Measurements from ENCODE around the gene GATC. TPM values are rescaled to one million over a fixed set of nuclear protein-coding genes. Genes with fewer than 3 reads are reported as not detected.

Gene GATC, protein sequence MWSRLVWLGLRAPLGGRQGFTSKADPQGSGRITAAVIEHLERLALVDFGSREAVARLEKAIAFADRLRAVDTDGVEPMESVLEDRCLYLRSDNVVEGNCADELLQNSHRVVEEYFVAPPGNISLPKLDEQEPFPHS
- 10 to 100 TPM; 11.8 to 31.9 (median 18.3) TPM for total RNA-seq

DNA sequence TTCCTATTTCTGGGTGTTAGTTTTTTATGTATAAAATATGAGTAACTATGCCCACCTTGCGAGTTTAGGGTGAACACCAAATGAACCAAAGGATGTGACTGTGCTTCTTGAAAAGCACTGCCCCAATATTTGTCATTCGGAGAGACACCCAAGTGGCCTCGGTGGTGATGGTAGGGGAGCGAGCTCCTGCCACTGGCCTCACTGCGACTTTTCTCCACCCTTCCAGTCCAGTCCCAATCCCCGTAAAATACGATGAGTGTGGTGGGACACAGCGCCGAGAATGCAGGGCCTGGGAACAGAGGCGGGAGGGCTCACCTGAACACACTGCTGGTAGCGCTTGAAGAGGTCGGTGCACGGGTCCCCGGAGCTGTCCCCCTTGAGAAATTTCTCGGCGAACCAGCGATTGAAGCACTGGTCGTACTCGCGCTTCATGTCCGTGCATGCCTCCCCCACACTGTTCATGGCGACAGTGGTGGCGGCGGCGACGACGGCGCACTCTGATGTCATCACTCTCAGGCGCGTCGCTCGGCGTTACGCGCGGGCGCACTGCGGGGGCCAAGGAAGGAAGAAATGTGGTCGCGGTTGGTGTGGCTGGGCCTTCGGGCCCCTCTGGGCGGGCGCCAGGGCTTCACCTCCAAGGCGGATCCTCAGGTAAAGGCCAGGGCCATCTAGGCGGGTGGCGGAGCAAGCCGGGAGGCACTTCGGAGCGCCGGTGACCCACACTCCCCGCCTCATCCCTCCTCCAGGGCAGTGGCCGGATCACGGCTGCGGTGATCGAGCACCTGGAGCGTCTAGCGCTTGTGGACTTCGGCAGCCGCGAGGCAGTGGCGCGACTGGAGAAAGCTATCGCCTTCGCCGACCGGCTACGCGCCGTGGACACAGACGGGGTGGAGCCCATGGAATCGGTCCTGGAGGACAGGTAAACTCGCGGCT, at the start of gene GATC, which contains the start of gene TRIAP1:
TSS of gene GATC (plus strand) at position 534 of the 933 bp plus-strand sequence. CDS start at position 571, 37 bp downstream.
TSS of gene TRIAP1 (minus strand) at position 474 of the 933 bp plus-strand sequence. CDS start at position 462, 12 bp downstream.
- DNase-seq, result peak; percentile 65 to 84
- intact Hi-C loops (cut with DNase I; ENCODE audit: low total_unique reads), result no loop called here
- H3K4me1 ChIP-seq, result peaks cover 0 to 6% of the 10 kb centered on the region in 2 donors
- no peaks in the 10 kb centered on the region for H3K9me3 ChIP-seq
- peak within 1 kb of the TSS; percentile 79 to 96 for H3K4me3 ChIP-seq
- no peaks in the 10 kb centered on the region for H3K36me3 ChIP-seq
- TF ChIP-seq, protein P1, sequence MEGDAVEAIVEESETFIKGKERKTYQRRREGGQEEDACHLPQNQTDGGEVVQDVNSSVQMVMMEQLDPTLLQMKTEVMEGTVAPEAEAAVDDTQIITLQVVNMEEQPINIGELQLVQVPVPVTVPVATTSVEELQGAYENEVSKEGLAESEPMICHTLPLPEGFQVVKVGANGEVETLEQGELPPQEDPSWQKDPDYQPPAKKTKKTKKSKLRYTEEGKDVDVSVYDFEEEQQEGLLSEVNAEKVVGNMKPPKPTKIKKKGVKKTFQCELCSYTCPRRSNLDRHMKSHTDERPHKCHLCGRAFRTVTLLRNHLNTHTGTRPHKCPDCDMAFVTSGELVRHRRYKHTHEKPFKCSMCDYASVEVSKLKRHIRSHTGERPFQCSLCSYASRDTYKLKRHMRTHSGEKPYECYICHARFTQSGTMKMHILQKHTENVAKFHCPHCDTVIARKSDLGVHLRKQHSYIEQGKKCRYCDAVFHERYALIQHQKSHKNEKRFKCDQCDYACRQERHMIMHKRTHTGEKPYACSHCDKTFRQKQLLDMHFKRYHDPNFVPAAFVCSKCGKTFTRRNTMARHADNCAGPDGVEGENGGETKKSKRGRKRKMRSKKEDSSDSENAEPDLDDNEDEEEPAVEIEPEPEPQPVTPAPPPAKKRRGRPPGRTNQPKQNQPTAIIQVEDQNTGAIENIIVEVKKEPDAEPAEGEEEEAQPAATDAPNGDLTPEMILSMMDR (IDR thresholded peaks at IDR 0.05), result peak in 1 of 4 experiments; percentile 8
- peak; percentile 38 to 68 for TF ChIP-seq POLR2A (IDR thresholded peaks at IDR 0.05)
- H3K27me3 ChIP-seq, result no peaks in the 10 kb centered on the region
- H3K27ac ChIP-seq, result peak within 1 kb of the TSS; percentile 83 to 85

DNA sequence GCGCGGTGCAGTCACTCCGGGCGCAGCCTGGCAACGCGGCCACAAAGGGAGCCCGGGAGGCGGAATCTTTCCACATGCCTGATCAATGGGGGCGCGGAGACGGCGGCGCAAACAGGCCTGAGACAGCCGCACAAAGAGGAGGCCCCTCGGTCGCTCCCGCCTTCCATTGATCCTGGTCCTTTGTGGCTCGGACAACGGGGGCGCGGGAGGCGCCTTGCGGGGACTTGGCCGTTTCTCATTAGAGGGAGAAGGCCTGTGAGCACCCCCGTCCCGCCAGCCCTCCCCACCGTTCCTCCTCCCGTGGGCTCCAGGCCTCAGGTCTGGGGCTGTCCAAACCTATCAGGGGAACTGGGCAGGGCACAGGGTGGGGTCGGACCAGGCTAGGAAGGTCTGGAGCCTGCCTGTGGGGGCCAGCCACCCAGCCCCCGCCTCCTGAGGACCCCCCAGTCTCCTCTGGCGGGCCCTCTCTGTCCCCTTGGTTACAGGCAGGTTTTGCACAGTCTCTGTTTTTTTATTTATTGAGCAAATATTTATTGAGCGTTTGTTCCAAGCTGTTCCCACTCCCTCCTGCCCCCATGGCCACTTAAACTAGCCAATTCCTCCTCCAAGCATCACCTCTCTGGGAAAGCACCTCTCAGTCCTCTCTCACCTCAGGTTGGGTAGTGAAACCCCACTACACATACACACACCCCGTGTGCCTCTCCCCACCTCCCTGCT, 48.3 kb upstream of the GATC start:
- Histone ChIP-seq H3K9me3 (no peaks in the 10 kb centered on the region), H3K4me1 (no peaks in the 10 kb centered on the region), H3K27me3 (no peaks in the 10 kb centered on the region), H3K4me3 (no peak overlapping the region), H3K27ac (no peak overlapping the region), H3K36me3 (no peaks in the 10 kb centered on the region)
- TF ChIP-seq POLR2A (IDR thresholded peaks at IDR 0.05), result no peak
- TF ChIP-seq, protein P1 (IDR thresholded peaks at IDR 0.05), result no peak
- intact Hi-C loops (cut with DNase I; ENCODE audit: low total_unique reads), result no loop called here
- no peak for DNase-seq

DNA sequence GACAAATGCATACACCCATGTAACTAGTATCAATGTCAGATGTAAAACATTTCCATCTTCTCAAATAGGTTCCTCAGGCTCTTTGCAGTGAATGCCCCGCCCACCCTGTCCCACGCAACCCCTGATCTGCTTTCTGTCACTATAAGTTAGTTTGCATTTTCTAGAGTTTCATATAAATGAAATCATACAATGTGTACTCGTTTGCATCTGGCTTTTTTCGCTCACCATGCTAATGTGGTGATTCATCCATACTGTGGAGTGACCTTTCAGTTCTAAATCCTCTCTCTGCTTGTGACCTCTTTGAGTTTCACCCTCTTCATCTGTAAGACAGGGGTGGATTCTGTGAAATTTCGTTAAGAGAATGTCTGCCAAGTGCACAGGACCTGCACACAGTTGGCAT, 46.7 kb upstream of the GATC start:
- no peaks in the 10 kb centered on the region for H3K36me3 ChIP-seq
- H3K27me3 ChIP-seq, result no peaks in the 10 kb centered on the region
- no peak for DNase-seq
- H3K4me3 ChIP-seq, result no peak overlapping the region
- no peak overlapping the region for H3K27ac ChIP-seq
- H3K9me3 ChIP-seq, result no peaks in the 10 kb centered on the region
- intact Hi-C loops (cut with DNase I; ENCODE audit: low total_unique reads), result no loop called here
- H3K4me1 ChIP-seq, result no peaks in the 10 kb centered on the region
- TF ChIP-seq, protein P1 (IDR thresholded peaks at IDR 0.05), result no peak
- no peak for TF ChIP-seq POLR2A (IDR thresholded peaks at IDR 0.05)

DNA sequence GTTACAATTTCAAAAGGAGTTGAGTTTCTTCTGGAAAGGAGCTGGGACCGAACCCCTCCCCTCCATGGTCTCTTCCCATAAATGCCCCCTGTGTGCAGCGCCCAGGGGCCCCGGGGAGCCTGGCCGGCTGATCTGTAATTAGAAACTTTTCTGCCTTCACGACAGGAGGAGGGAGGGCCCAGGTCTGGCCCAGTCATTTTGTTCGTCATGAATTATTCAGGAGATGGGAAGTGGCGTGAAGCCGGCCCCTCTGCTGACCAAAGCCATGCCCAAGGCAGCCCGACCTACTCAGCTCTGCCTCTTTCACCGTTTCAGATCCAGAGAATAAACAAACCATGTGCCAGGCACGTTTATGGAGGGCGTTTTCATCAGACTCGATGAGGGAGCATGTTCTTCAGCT, 44.0 kb upstream of the GATC start:
- H3K27me3 ChIP-seq, result no peaks in the 10 kb centered on the region
- no peak overlapping the region for H3K4me3 ChIP-seq
- intact Hi-C loops (cut with DNase I; ENCODE audit: low total_unique reads), result no loop called here
- no peaks in the 10 kb centered on the region for H3K4me1 ChIP-seq
- H3K36me3 ChIP-seq, result no peaks in the 10 kb centered on the region
- H3K27ac ChIP-seq, result no peak overlapping the region
- H3K9me3 ChIP-seq, result no peaks in the 10 kb centered on the region
- TF ChIP-seq POLR2A (IDR thresholded peaks at IDR 0.05), result no peak
- TF ChIP-seq, protein P1 (IDR thresholded peaks at IDR 0.05), result no peak
- no peak for DNase-seq
